MM.1S (cell line): Measurements from ENCODE around the gene USB1.

Experiments
- DNase-seq: peaks from one replicate; pipeline ENCODE4 v3.0.0-alpha.2; 2015
- H2AFZ ChIP-seq: fragments of 300-600 bp; sonication (generic); 2 replicates; pipeline ENCODE4 v1.6.0; 2016; ENCODE audit warnings: antibody characterized with exemption, low read length
- H3F3A ChIP-seq: fragments of 300-600 bp; sonication (generic); 2 replicates; pipeline ENCODE4 v1.6.1; 2016; ENCODE audit warnings: mild to moderate bottlenecking, antibody characterized with exemption, low read length, moderate library complexity, mixed read lengths; ENCODE audit not compliant: insufficient read depth
- H3K27ac ChIP-seq: fragments of 300-600 bp; sonication (generic); 2 replicates; pipeline ENCODE4 v1.5.1; 2016; ENCODE audit warnings: mild to moderate bottlenecking, low read length
- H3K27me3 ChIP-seq: fragments of 300-600 bp; sonication (generic); replicated peaks from 2 replicates; pipeline ENCODE4 v1.6.0; 2016; ENCODE audit warnings: low read length; ENCODE audit not compliant: insufficient read depth
- H3K36me3 ChIP-seq: fragments of 300-600 bp; sonication (generic); replicated peaks from 2 replicates; pipeline ENCODE4 v1.6.1; 2016; ENCODE audit warnings: mild to moderate bottlenecking, low read length, mixed read lengths; ENCODE audit not compliant: insufficient read depth
- H3K4me1 ChIP-seq: fragments of 300-600 bp; sonication (generic); 2 replicates; pipeline ENCODE4 v1.6.1; 2016; ENCODE audit warnings: low read length, mixed read lengths
- H3K4me2 ChIP-seq: fragments of 300-600 bp; sonication (generic); 2 replicates; pipeline ENCODE4 v1.6.0; 2016; ENCODE audit warnings: low read depth, low read length
- H3K4me3 ChIP-seq: fragments of 300-600 bp; sonication (generic); 2 replicates; pipeline ENCODE4 v1.5.1; 2016; ENCODE audit warnings: low read length, mixed read lengths
- H3K79me2 ChIP-seq: fragments of 300-600 bp; sonication (generic); 2 replicates; pipeline ENCODE4 v1.6.1; 2016; ENCODE audit warnings: mixed run types, low read length, mixed read lengths
- H3K9ac ChIP-seq: fragments of 300-600 bp; sonication (generic); 2 replicates; pipeline ENCODE4 v1.6.1; 2016; ENCODE audit warnings: low read length, mixed read lengths
- H3K9me2 ChIP-seq: fragments of 300-600 bp; sonication (generic); replicated peaks from 2 replicates; pipeline ENCODE4 v1.6.1; 2016; ENCODE audit warnings: mild to moderate bottlenecking, low read length, mixed read lengths; ENCODE audit not compliant: insufficient read depth
- H3K9me3 ChIP-seq: fragments of 300-600 bp; sonication (generic); replicated peaks from 2 replicates; pipeline ENCODE4 v1.6.1; 2016; ENCODE audit warnings: mild to moderate bottlenecking, low read length, mixed read lengths; ENCODE audit not compliant: insufficient read depth
- H4K20me1 ChIP-seq: fragments of 300-600 bp; sonication (generic); 2 replicates; pipeline ENCODE4 v1.6.1; 2016; ENCODE audit warnings: mild to moderate bottlenecking, low read length, moderate library complexity, mixed read lengths; ENCODE audit not compliant: insufficient read depth
- CTCF ChIP-seq: fragments of 300-600 bp; sonication (generic); IDR thresholded peaks from 2 replicates; pipeline ENCODE4 v1.5.1; 2016; ENCODE audit warnings: antibody characterized with exemption, low read length, mixed read lengths
- EZH2 ChIP-seq: fragments of 300-600 bp; sonication (generic); optimal IDR thresholded peaks from 2 replicates; pipeline ENCODE3; 2017; ENCODE audit warnings: low read depth, mild to moderate bottlenecking, antibody characterized with exemption, low read length, mixed read lengths
- EZH2phosphoT487 ChIP-seq: fragments of 300-600 bp; sonication (generic); IDR thresholded peaks from 2 replicates; pipeline ENCODE4 v1.6.1; 2018; ENCODE audit warnings: antibody characterized with exemption, low read length

USB1 gene

DNA sequence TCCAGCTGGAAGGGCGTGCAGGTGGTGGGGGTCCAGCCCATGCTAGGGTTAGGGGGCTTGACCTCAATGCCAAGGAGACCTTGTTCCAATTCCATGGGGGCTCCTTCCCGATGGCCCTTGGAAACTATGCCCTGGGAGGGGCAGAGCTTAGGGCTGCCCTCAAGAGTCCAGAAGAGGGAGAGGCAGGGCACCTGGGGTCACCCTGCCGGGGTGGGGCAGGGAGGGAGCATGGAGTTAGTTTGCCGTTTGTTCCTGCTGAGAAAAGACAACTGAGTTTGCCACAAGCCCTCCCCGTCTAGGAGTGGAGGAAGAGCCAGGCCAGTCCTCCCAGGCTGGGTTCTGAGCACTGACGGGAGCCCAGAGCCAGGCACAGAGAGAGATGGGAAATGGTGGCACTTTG, 45.7 kb downstream of the USB1 start:
- Histone ChIP-seq H2AFZ (no peak overlapping the region), H3K9ac (no peak overlapping the region), H3K79me2 (no peaks in the 10 kb centered on the region), H3K4me3 (no peak overlapping the region), H3K36me3 (no peaks in the 10 kb centered on the region), H3F3A (no peaks in the 10 kb centered on the region), H3K4me1 (no peaks in the 10 kb centered on the region), H4K20me1 (no peaks in the 10 kb centered on the region), H3K27ac (no peak overlapping the region), H3K27me3 (no peaks in the 10 kb centered on the region; the same call in 1 of the 2 replicates), H3K9me2 (no peaks in the 10 kb centered on the region), H3K4me2 (no peak overlapping the region), H3K9me3 (no peaks in the 10 kb centered on the region)
- TF ChIP-seq EZH2phosphoT487 (no peak), CTCF (no peak), EZH2 (no peak)
- no peak for DNase-seq

GRCh38 chr16:58047557-58048348, 46.5 kb downstream of the USB1 start:
- no peak for DNase-seq

GRCh38 chr16:58048494-58049231, 47.5 kb downstream of the USB1 start:
- Histone ChIP-seq H3K27ac (no peak overlapping the region), H2AFZ (no peak overlapping the region), H3K79me2 (no peaks in the 10 kb centered on the region), H3K4me2 (no peak overlapping the region), H3K9me2 (no peaks in the 10 kb centered on the region), H3K27me3 (no peaks in the 10 kb centered on the region; the same call in 1 of the 2 replicates), H3F3A (no peaks in the 10 kb centered on the region), H3K4me1 (no peaks in the 10 kb centered on the region), H3K9me3 (no peaks in the 10 kb centered on the region), H3K4me3 (no peak overlapping the region), H3K36me3 (no peaks in the 10 kb centered on the region), H3K9ac (no peak overlapping the region), H4K20me1 (no peaks in the 10 kb centered on the region)
- TF ChIP-seq CTCF = no peak
- no peak for TF ChIP-seq EZH2
- TF ChIP-seq EZH2phosphoT487 = no peak
- DNase-seq = no peak

More at GRCh38 chr16:58047557-58048348, 46.5 kb downstream of the USB1 start:
- TF ChIP-seq EZH2 = no peak
- Histone ChIP-seq H3F3A (no peaks in the 10 kb centered on the region), H2AFZ (no peak overlapping the region), H3K4me2 (no peak overlapping the region), H3K79me2 (no peaks in the 10 kb centered on the region), H3K27ac (no peak overlapping the region), H4K20me1 (no peaks in the 10 kb centered on the region), H3K9me3 (no peaks in the 10 kb centered on the region), H3K9ac (no peak overlapping the region), H3K9me2 (no peaks in the 10 kb centered on the region), H3K4me1 (no peaks in the 10 kb centered on the region), H3K4me3 (no peak overlapping the region), H3K27me3 (no peaks in the 10 kb centered on the region; the same call in 1 of the 2 replicates), H3K36me3 (no peaks in the 10 kb centered on the region)
